ENCODE measurements around the gene FGF19. TPM values are rescaled to one million over a fixed set of nuclear protein-coding genes. Genes with fewer than 3 reads are reported as not detected.

Gene FGF19
- not detected for total RNA-seq
- long read RNA-seq, result 0 reads

- no peak for DNase-seq (ENCODE audit: low spot score)
- intact Hi-C loops (cut with DNase I), result no loop called here
Measured at GRCh38 chr11:69703768-69704507, at the start of gene FGF19. FGF19 (minus strand) TSS chr11:69704022; CDS start chr11:69703876, 146 bp downstream.

- intact Hi-C loops (cut with DNase I), result no loop called here
- DNase-seq (ENCODE audit: low spot score), result no peak
Measured at GRCh38 chr11:69752890-69753289, 49.1 kb upstream of the FGF19 start.

- DNase-seq (ENCODE audit: low spot score), result no peak
- intact Hi-C loops (cut with DNase I), result no loop called here
Measured at GRCh38 chr11:69750875-69751597, 47.2 kb upstream of the FGF19 start.

GRCh38 chr11:69750108-69750850, 46.5 kb upstream of the FGF19 start:
- intact Hi-C loops (cut with DNase I), result no loop called here
- DNase-seq (ENCODE audit: low spot score), result no peak

- intact Hi-C loops (cut with DNase I), result no loop called here
- no peak for DNase-seq (ENCODE audit: low spot score)
Measured at GRCh38 chr11:69748637-69749036, 44.8 kb upstream of the FGF19 start.

GRCh38 chr11:69746752-69747742, 43.2 kb upstream of the FGF19 start:
- intact Hi-C loops (cut with DNase I), result no loop called here
- DNase-seq (ENCODE audit: low spot score), result no peak

- DNase-seq (ENCODE audit: low spot score), result no peak
- intact Hi-C loops (cut with DNase I), result no loop called here
Measured at GRCh38 chr11:69746140-69746539, 42.3 kb upstream of the FGF19 start.

- no peak for DNase-seq (ENCODE audit: low spot score)
- intact Hi-C loops (cut with DNase I), result no loop called here
Measured at GRCh38 chr11:69745201-69745600, 41.4 kb upstream of the FGF19 start.

- intact Hi-C loops (cut with DNase I), result no loop called here
- DNase-seq (ENCODE audit: low spot score), result no peak
Measured at GRCh38 chr11:69744435-69744834, 40.6 kb upstream of the FGF19 start.

GRCh38 chr11:69734841-69735240, 31.0 kb upstream of the FGF19 start:
- no peak for DNase-seq (ENCODE audit: low spot score)
- intact Hi-C loops (cut with DNase I), result no loop called here

- intact Hi-C loops (cut with DNase I), result no loop called here
- DNase-seq (ENCODE audit: low spot score), result no peak
Measured at GRCh38 chr11:69734367-69734766, 30.5 kb upstream of the FGF19 start.

- intact Hi-C loops (cut with DNase I), result no loop called here
- no peak for DNase-seq (ENCODE audit: low spot score)
Measured at GRCh38 chr11:69732910-69733309, 29.1 kb upstream of the FGF19 start.

- DNase-seq (ENCODE audit: low spot score), result no peak
- intact Hi-C loops (cut with DNase I), result no loop called here
Measured at GRCh38 chr11:69731110-69731509, 27.3 kb upstream of the FGF19 start.

- DNase-seq (ENCODE audit: low spot score), result no peak
- intact Hi-C loops (cut with DNase I), result no loop called here
Measured at GRCh38 chr11:69730500-69730899, 26.7 kb upstream of the FGF19 start.

- no peak for DNase-seq (ENCODE audit: low spot score)
- intact Hi-C loops (cut with DNase I), result no loop called here
Measured at GRCh38 chr11:69729252-69729651, 25.4 kb upstream of the FGF19 start.

- no peak for DNase-seq (ENCODE audit: low spot score)
- intact Hi-C loops (cut with DNase I), result no loop called here
Measured at GRCh38 chr11:69727266-69727665, 23.4 kb upstream of the FGF19 start.

GRCh38 chr11:69726481-69726880, 22.7 kb upstream of the FGF19 start:
- no peak for DNase-seq (ENCODE audit: low spot score)
- intact Hi-C loops (cut with DNase I), result no loop called here

- intact Hi-C loops (cut with DNase I), result no loop called here
- no peak for DNase-seq (ENCODE audit: low spot score)
Measured at GRCh38 chr11:69726019-69726418, 22.2 kb upstream of the FGF19 start.

- intact Hi-C loops (cut with DNase I), result no loop called here
- no peak for DNase-seq (ENCODE audit: low spot score)
Measured at GRCh38 chr11:69721745-69722144, 17.9 kb upstream of the FGF19 start.
